Central memory CD4-positive, alpha-beta T cell (primary cell): Measurements from ENCODE around the gene CUX1.
"Not testable (repeated sequence)": the region's sequence is repeated elsewhere in the genome, so short reads cannot be mapped to it uniquely, and the experiment has no call there.

Experiments
- DNase-seq: peaks from one replicate; pipeline ENCODE4 v3.0.0; 2022

CUX1 gene

DNA sequence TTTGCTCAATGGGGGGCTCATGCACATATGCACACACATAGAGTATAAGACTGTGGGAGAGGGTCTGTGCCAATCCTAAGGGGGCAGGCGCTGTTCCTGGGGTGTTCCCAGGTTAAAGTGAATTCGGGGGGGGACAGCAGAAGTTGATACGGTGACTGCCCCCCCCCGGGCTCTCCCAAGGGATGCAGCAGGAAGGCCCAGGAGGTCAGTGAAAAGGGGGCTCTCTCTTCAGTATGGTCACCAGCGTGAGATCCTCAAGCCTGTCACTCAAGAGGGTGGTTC lies 506.4 kb downstream of the CUX1 start:
- no peak for DNase-seq

- DNase-seq = not testable (repeated sequence)
These were observed 507.7 kb downstream of the CUX1 start for GRCh38 chr7:102325106-102325505.

- no peak for DNase-seq
These were observed 508.9 kb downstream of the CUX1 start for GRCh38 chr7:102326157-102326889.

GRCh38 chr7:102327183-102327582 lies 509.8 kb downstream of the CUX1 start:
- DNase-seq = not testable (repeated sequence)

DNA sequence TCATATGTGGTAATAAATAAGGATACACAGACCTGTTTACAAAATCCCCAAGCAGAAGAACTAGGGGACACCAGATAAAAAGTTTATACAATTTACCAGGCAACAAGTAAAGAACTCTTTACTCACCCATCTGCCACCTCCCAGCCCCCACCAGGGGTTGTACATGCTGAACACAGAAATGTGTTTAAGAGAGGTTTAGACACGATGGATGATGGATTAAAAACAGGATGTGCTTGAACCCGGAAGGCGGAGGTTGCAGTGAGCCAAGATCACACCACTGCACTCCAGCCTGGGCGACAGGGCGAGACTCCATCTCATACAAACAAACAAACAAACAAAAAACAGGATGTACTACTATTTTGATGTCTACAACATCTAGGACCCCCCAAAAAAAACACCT lies 511.4 kb downstream of the CUX1 start:
- DNase-seq = not testable (repeated sequence)

DNA sequence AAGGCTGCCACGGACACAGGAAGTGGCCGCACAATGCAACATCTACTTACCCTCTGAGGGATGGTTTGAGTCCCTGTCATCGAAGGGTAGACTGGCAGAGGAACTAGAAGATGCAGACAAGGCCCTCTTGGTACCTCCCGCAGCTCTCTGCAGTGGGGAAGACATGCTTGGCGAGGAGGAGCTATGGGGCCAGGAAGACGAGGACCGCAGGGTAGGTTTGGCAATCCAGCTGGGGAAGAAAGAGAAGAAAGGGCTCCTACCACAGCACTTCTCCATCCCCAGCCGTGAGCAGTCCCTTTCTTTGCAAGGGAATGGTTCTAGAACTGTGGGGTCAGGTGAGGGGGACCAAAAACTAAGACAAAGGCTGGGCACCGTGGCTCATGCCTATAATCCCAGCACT lies 511.9 kb downstream of the CUX1 start:
- not testable (repeated sequence) for DNase-seq

DNA sequence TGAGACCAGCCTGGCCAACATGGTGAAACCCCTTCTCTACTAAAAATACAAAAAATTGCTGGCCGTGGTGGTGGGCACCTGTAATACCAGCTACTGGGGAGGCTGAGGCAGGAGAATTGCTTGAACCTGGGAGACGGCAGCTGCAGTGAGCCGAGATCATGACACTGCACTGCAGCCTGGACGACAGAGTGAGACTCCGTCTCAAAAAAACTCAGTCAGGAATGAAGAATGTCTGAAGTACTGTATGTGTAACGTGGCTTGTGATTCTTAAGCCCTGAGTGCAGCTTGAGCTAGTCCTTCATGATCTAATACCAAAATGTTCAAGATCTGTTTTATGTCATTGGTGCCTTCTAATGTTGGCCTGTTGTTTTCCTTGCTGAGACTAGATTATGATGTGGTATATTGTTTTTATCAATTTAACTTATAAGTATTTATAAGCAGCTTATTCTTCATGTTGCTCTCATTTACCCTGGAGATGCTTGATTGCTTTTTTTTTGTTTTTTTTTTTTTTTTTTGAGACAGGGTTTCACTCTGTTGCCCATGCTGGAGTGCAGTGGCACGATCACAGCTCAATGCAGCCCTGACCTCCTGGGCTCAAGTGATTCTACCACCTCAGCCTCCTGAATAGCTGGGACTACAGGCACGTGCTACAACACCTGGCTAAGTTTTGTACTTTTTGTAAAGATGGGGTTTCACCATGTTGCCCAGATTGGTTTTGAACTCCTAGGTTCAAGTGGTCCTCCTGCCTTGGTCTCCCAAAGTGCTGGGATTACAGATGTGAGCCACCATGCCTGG lies 513.4 kb downstream of the CUX1 start:
- DNase-seq = not testable (repeated sequence)
